K562 (cell line): ENCODE measurements around the gene OBSCN. TPM values are rescaled to one million over a fixed set of nuclear protein-coding genes. Genes with fewer than 3 reads are reported as not detected.
"Not testable (repeated sequence)": the region's sequence is repeated elsewhere in the genome, so short reads cannot be mapped to it uniquely, and the experiment has no call there.

ENCODE experiments used
- ATAC-seq: fragments of 200-7000 bp; cut with Tn5 transposase; 3 replicates; pipeline ENCODE4 v1.9.1; 2020; ENCODE audit warnings: moderate library complexity
- BruUV-seq: library from RNA; stranded (reverse); fragments of 400-500 nt; replicated peaks from 2 replicates; lab custom pipeline; 2021; lab: Mats Ljungman, UMichigan
- CTCF ChIA-PET: fragments of 300-600 bp; formaldehyde crosslinking; extraction: SDS; loops from one replicate; lab custom pipeline; 2021; ENCODE audit warnings: low intra/inter-chr PET ratio; lab: Yijun Ruan, JAX
- POLR2A ChIA-PET: fragments of 300-600, 350-650 bp; sonication (Branson Sonifier 250); formaldehyde crosslinking; extraction: SDS; loops from one replicate; lab custom pipeline; 2021; ENCODE audit warnings: antibody characterized with exemption, inconsistent platforms; lab: Yijun Ruan, JAX
- DNase-seq, 4 experiments: peaks; one replicate each; pipeline versions ENCODE4 v3.0.0 to v3.0.0-alpha.2; 2011 to 2018; ENCODE audit warnings: low spot score in 3 of 4, mixed read lengths in 3 of 4; ENCODE audit errors: extremely low read depth in 1 of 4
- FAIRE-seq: peaks from 2 replicates; lab custom pipeline; 2011; peaks lifted over from hg19 to GRCh38; lab: Jason Lieb, UNC
- H2AFZ ChIP-seq: 2 replicates; pipeline ENCODE4 v1.6.0; 2011; ENCODE audit warnings: low read depth, low read length, control low read depth, inconsistent platforms
- H3K27ac ChIP-seq: fragments of 200-600 bp; 3 replicates; pipeline ENCODE4 v1.8.0; 2011; ENCODE audit warnings: low read depth, mild to moderate bottlenecking, control low read depth, inconsistent platforms, low read length, moderate library complexity, mixed read lengths; ENCODE audit errors: extremely low read depth
- H3K27me3 ChIP-seq, 2 experiments: fragments of 300-600 bp in 1 of 2; 2 replicates in 1 of 2; 3 replicates in 1 of 2; pipeline versions ENCODE4 v1.6.0 to v1.8.0; 2011; ENCODE audit warnings: inconsistent platforms in 2 of 2, low read length in 2 of 2, mild to moderate bottlenecking in 1 of 2, mixed read lengths in 1 of 2, moderate library complexity in 1 of 2; ENCODE audit not compliant: control insufficient read depth in 2 of 2, insufficient read depth in 2 of 2
- H3K36me3 ChIP-seq: fragments of 300-600 bp; 3 replicates; pipeline ENCODE4 v1.8.0; 2011; ENCODE audit warnings: mild to moderate bottlenecking, low read length, inconsistent platforms; ENCODE audit not compliant: control insufficient read depth, insufficient read depth
- H3K4me1 ChIP-seq, 2 experiments: fragments of 200-600 bp in 1 of 2; replicated peaks in 1 of 2; 2 replicates in 1 of 2; 3 replicates in 1 of 2; pipeline versions ENCODE4 v1.5.1 to v1.8.0; 2011; ENCODE audit warnings: inconsistent platforms in 2 of 2, low read length in 2 of 2, mild to moderate bottlenecking in 1 of 2, mixed read lengths in 1 of 2, moderate library complexity in 1 of 2; ENCODE audit not compliant: control insufficient read depth in 2 of 2, insufficient read depth in 2 of 2
- H3K4me2 ChIP-seq: 2 replicates; pipeline ENCODE4 v1.6.1; 2011; ENCODE audit warnings: low read length, control low read depth, inconsistent platforms, mixed read lengths; ENCODE audit not compliant: insufficient read depth
- H3K4me3 ChIP-seq: fragments of 200-600 bp; sonication (generic), shearing (Covaris generic); 2 replicates; pipeline ENCODE4 v1.5.1; 2016; ENCODE audit warnings: control low read depth, inconsistent platforms
- H3K79me2 ChIP-seq: fragments of 200-600 bp; 3 replicates; pipeline ENCODE4 v1.8.0; 2011; ENCODE audit warnings: low read length, inconsistent platforms; ENCODE audit not compliant: control insufficient read depth, insufficient read depth
- H3K9ac ChIP-seq, 2 experiments: 2 replicates each; pipeline versions ENCODE4 v1.6.0 to v1.6.1; 2011; ENCODE audit warnings: low read depth in 2 of 2, low read length in 2 of 2, control low read depth in 1 of 2, inconsistent platforms in 1 of 2, mild to moderate bottlenecking in 1 of 2, mixed read lengths in 1 of 2; ENCODE audit not compliant: insufficient read depth in 1 of 2
- H3K9me1 ChIP-seq: one replicate; pipeline ENCODE4 v1.6.0; 2011; ENCODE audit warnings: inconsistent platforms, mild to moderate bottlenecking, low read length, moderate library complexity; ENCODE audit not compliant: control insufficient read depth, insufficient read depth
- H3K9me3 ChIP-seq: replicated peaks from 2 replicates; pipeline ENCODE4 v1.5.1; 2011; ENCODE audit warnings: low read depth, low read length, inconsistent platforms; ENCODE audit not compliant: control insufficient read depth, insufficient read depth
- H4K20me1 ChIP-seq: replicated peaks from 2 replicates; pipeline ENCODE4 v1.6.1; 2011; ENCODE audit warnings: low read length, inconsistent platforms, mixed read lengths; ENCODE audit not compliant: control insufficient read depth, insufficient read depth
- CCNT2 ChIP-seq: IDR thresholded peaks from 2 replicates; pipeline ENCODE4 v1.6.1; 2011; ENCODE audit warnings: borderline replicate concordance, low read depth, mild to moderate bottlenecking, moderate library complexity, mixed read lengths, low read length; ENCODE audit not compliant: insufficient read length; ENCODE audit errors: extremely low read depth
- CREB1 ChIP-seq, 2 experiments: sonication (generic) in 1 of 2; formaldehyde crosslinking in 1 of 2; IDR thresholded peaks; 2 replicates each; pipeline versions ENCODE4 v1.6.1 to v1.8.0; 2012 to 2022; ENCODE audit warnings: inconsistent platforms in 1 of 2, mild to moderate bottlenecking in 1 of 2, missing genetic modification reagents in 1 of 2, moderate library complexity in 1 of 2
- CREM ChIP-seq: IDR thresholded peaks from 2 replicates; pipeline ENCODE4 v1.6.1; 2014; ENCODE audit warnings: antibody characterized with exemption, low read depth
- FIP1L1 ChIP-seq: fragments of 200-400 bp; formaldehyde crosslinking; IDR thresholded peaks from 2 replicates; pipeline ENCODE4 v1.6.1; 2018; ENCODE audit warnings: mild to moderate bottlenecking, low read depth, low read length; ENCODE audit not compliant: poor library complexity, severe bottlenecking
- KLF1 ChIP-seq: fragments of 450-650 bp; IDR thresholded peaks from 2 replicates; pipeline ENCODE4 v1.6.1; 2016; ENCODE audit warnings: missing genetic modification characterization, missing compliant biosample characterization
- KLF13 ChIP-seq: fragments of 450-650 bp; IDR thresholded peaks from 2 replicates; pipeline ENCODE4 v1.6.1; 2016; ENCODE audit warnings: missing genetic modification characterization, low read depth, mild to moderate bottlenecking, missing compliant biosample characterization, moderate library complexity, borderline replicate concordance
- RB1 ChIP-seq: fragments of 450-650 bp; IDR thresholded peaks from 2 replicates; pipeline ENCODE4 v1.6.1; 2017; ENCODE audit warnings: low read depth, mild to moderate bottlenecking
- RREB1 ChIP-seq: fragments of 250-450 bp; sonication (Bioruptor Pico); IDR thresholded peaks from 2 replicates; pipeline ENCODE4 v1.4.0; 2020
- ZBTB9 ChIP-seq: fragments of 450-650 bp; formaldehyde crosslinking; IDR thresholded peaks from 2 replicates; pipeline ENCODE4 v1.4.0; 2020; ENCODE audit warnings: mild to moderate bottlenecking, moderate library complexity
- ZNF511 ChIP-seq: sonication (generic); formaldehyde crosslinking; IDR thresholded peaks from 2 replicates; pipeline ENCODE4 v1.8.0; 2022; ENCODE audit warnings: mild to moderate bottlenecking, missing genetic modification reagents
- WGBS: fragments of 100-300 bp; shearing (Covaris generic); methylation state at CpG from one replicate; pipeline ENCODE4 v1.1.6; 2016; ENCODE audit warnings: low coverage, mixed read lengths; ENCODE audit not compliant: insufficient coverage; ENCODE audit errors: missing lambda C conversion rate; 5-methylcytosine and 5-hydroxymethylcytosine counted together
- in situ Hi-C: fragments of 300-500 bp; cut with MboI; formaldehyde crosslinking; loops from 4 replicates; pipeline ENCODE4 v1.15.0; 2018; ENCODE audit warnings: inconsistent platforms, mixed read lengths
- intact Hi-C: fragments of 100-400 bp; cut with micrococcal nuclease; formaldehyde crosslinking; loops from 2 replicates; pipeline ENCODE4 v1.14.2; 2022
- polyA plus RNA-seq, 8 experiments: library from polyadenylated mRNA; depleted of rRNA in 4 of 8; stranded (reverse) in 5 of 8; unstranded in 3 of 8; fragments of >200 nt; fragmentation: Nextera tagmentation in 2 of 8; fragmentation: Illumina TruSeq in 1 of 8; extraction: Ambion mirVana in 2 of 8; extraction: Trizol in 1 of 8; gene quantifications; 2 replicates each; pipeline versions ENCODE4 v1.2.1 to v1.2.3, GENCODE V29; 2011 to 2014; ENCODE audit warnings: inconsistent platforms in 1 of 8, missing spikeins in 1 of 8
- total RNA-seq, 7 experiments: library from RNA; depleted of rRNA in 6 of 7; stranded (reverse); fragments of >200 nt in 6 of 7; fragmentation: Illumina TruSeq in 2 of 7; extraction: Trizol in 2 of 7; gene quantifications; 2 replicates each; pipeline versions ENCODE4 v1.2.1 to v1.2.3, GENCODE V29; 2011 to 2021; ENCODE audit warnings: low replicate concordance in 1 of 7

Gene OBSCN
- total and polyA plus RNA-seq, 9 of the 15 experiments (the other 6 are each of a cell fraction or from before 2014, with no cell fraction given), result 0.18 to 19.7 (median 3.6) TPM

- POLR2A ChIA-PET, result interaction anchor here (0.6 to 2.2 kb wide), 14 partner anchors 7 to 286 kb away, joined by 3 to 19 read pairs (median 3); partner anchors contain the start of gene IBA57
- H3K79me2 ChIP-seq; H3K9me1 ChIP-seq; H2AFZ ChIP-seq; BruUV-seq; H3K9me3 ChIP-seq; intact Hi-C loops; H3K27me3 ChIP-seq; H3K27ac ChIP-seq; CTCF ChIA-PET; H3K4me3 ChIP-seq; in situ Hi-C loops; H4K20me1 ChIP-seq; FAIRE-seq; H3K36me3 ChIP-seq; TF ChIP-seq CREB1 (CRISPR knock-in tag; IDR thresholded peaks at IDR 0.05): not testable (repeated sequence)
- ATAC-seq (peak; percentile 78), DNase-seq (peak; percentile 68 to 89 (median 82))
- 20% methylated on average over 32 of the region's 69 CpGs for WGBS
- Histone ChIP-seq H3K9ac (peak overlapping the region in 1 of 2 experiments; percentile 47; a peak in 2 of 4 replicates), H3K4me2 (peak overlapping the region; percentile 53), H3K4me1 (peaks cover 14 to 64% of the 10 kb centered on the region in 2 experiments; a peak in 4 of 5 replicates)
- peak; percentile 53 for TF ChIP-seq CREB1 (IDR thresholded peaks at IDR 0.05)
- 0 out of 2 replicates have a peak, but pooled peaks have one; percentile 70 for TF ChIP-seq KLF1
- 0 out of 2 replicates have a peak, but pooled peaks have one; percentile 11 for TF ChIP-seq RREB1 (CRISPR knock-in tag)
- peak; percentile 56; the same call in 1 of the 2 replicates for TF ChIP-seq ZBTB9 (CRISPR knock-in tag)
- TF ChIP-seq RB1, result peak; percentile 20; the same call in 1 of the 2 replicates
- TF ChIP-seq KLF13 (tag), result peak; percentile 66; the same call in 1 of the 2 replicates
- TF ChIP-seq CREM, result peak; percentile 46; the same call in 1 of the 2 replicates
- TF ChIP-seq ZNF511 (CRISPR knock-in tag), result peak; percentile 62; the same call in 1 of the 2 replicates
- peak; percentile 29 for TF ChIP-seq CCNT2
- peak; percentile 32 for TF ChIP-seq FIP1L1
Measured at GRCh38 chr1:228173528-228174481, 34.0 kb upstream of the OBSCN start.
